Activated T-cell treated with anti-CD3 and anti-CD28 coated beads, Interleukin-2, amount 50 U/mL, for 24 hours (primary cell): ENCODE results near the gene PLCXD3.

Source experiments
- DNase-seq: peaks from one replicate; pipeline ENCODE4 v3.0.0-alpha.2; 2020
- H3K27ac Mint-ChIP-seq: 2 replicates; pipeline ENCODE4 v1.8.0; 2020; ENCODE audit warnings: mild to moderate bottlenecking, mixed read lengths
- H3K27me3 Mint-ChIP-seq: 2 replicates; pipeline ENCODE4 v1.8.0; 2020; ENCODE audit warnings: mixed read lengths
- H3K36me3 Mint-ChIP-seq: 2 replicates; pipeline ENCODE4 v1.8.0; 2020; ENCODE audit warnings: low read depth, mixed read lengths
- H3K4me1 Mint-ChIP-seq: 2 replicates; pipeline ENCODE4 v1.8.0; 2020; ENCODE audit warnings: low read depth, mixed read lengths
- H3K4me3 Mint-ChIP-seq: 2 replicates; pipeline ENCODE4 v1.8.0; 2020; ENCODE audit warnings: mild to moderate bottlenecking, moderate library complexity, mixed read lengths
- H3K9me3 Mint-ChIP-seq: 2 replicates; pipeline ENCODE4 v1.8.0; 2020; ENCODE audit warnings: mixed read lengths

Gene PLCXD3

DNA sequence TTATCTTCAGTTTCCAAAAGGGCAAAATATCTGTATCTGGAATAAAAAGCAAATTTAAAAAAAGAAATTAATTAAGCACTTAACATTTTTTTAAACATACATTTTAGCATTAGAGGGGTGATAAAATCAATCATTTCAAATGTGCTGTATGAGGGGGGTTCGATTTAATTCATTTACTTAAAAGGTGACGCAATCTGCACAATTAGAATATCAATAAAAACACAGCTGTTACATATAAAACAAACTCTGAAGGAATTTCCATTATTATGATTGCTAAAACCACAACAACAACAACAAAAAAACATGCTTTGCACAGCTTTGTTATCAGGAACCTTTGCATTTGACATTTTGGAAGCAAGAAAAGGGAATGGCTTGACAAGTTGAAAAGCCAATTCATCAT is 225.5 kb downstream of the PLCXD3 start:
- H3K4me1 Mint-ChIP-seq, result peaks cover 7% of the 10 kb centered on the region
- no peak overlapping the region for H3K4me3 Mint-ChIP-seq
- H3K27me3 Mint-ChIP-seq, result no peaks in the 10 kb centered on the region
- DNase-seq, result no peak
- no peak overlapping the region for H3K27ac Mint-ChIP-seq
- no peaks in the 10 kb centered on the region for H3K36me3 Mint-ChIP-seq
- H3K9me3 Mint-ChIP-seq, result no peaks in the 10 kb centered on the region

- Mint-ChIP-seq H3K4me3 (no peak overlapping the region), H3K27me3 (no peaks in the 10 kb centered on the region), H3K27ac (no peak overlapping the region), H3K9me3 (no peaks in the 10 kb centered on the region), H3K4me1 (peaks cover 7% of the 10 kb centered on the region), H3K36me3 (no peaks in the 10 kb centered on the region)
- no peak for DNase-seq
Observed at GRCh38 chr5:41281215-41281810, 229.1 kb downstream of the PLCXD3 start.

GRCh38 chr5:41279040-41279439 is 231.4 kb downstream of the PLCXD3 start:
- no peak overlapping the region for H3K4me3 Mint-ChIP-seq
- H3K4me1 Mint-ChIP-seq, result peaks cover 7% of the 10 kb centered on the region
- H3K27me3 Mint-ChIP-seq, result no peaks in the 10 kb centered on the region
- H3K9me3 Mint-ChIP-seq, result no peaks in the 10 kb centered on the region
- H3K27ac Mint-ChIP-seq, result no peak overlapping the region
- DNase-seq, result no peak
- H3K36me3 Mint-ChIP-seq, result no peaks in the 10 kb centered on the region

DNA sequence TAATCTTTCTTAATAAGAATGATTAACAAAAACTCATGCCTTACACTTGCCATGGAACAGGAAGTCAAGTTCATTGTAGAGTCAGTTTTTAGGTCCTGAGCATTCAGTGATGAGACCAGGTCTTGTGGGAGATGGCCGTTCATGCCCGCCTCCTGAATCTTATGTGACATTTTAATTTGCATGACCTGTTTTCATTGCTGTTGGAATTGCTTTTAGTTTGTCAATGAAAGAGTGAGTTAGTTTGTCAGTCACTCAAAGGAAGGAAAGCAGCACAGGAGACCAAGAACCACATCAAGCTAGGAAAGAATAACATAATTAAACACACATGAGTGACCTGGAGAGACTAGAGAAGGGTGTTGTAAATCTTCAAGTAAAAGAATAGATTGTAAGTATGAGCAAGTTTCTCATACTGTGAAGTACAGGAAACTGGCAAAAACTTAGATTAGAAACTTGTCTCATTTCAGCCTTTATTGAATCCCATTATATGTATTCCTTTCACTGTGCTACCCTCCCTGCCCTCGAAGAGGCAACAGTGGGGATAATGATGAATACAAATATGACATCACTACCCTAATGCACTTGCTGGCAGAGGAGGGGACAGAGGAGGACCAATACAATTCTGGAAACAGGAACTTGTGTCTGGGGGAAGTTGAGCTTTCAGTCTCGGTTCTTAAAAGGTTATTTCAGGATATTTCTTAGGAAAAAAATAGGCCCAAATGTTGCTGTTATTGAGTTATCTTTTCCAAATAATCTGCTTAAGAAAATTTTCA is 232.7 kb downstream of the PLCXD3 start:
- no peak for DNase-seq
- Mint-ChIP-seq H3K36me3 (no peaks in the 10 kb centered on the region), H3K4me3 (no peak overlapping the region), H3K27me3 (no peaks in the 10 kb centered on the region), H3K27ac (no peak overlapping the region), H3K9me3 (no peaks in the 10 kb centered on the region), H3K4me1 (peaks cover 7% of the 10 kb centered on the region)

DNA sequence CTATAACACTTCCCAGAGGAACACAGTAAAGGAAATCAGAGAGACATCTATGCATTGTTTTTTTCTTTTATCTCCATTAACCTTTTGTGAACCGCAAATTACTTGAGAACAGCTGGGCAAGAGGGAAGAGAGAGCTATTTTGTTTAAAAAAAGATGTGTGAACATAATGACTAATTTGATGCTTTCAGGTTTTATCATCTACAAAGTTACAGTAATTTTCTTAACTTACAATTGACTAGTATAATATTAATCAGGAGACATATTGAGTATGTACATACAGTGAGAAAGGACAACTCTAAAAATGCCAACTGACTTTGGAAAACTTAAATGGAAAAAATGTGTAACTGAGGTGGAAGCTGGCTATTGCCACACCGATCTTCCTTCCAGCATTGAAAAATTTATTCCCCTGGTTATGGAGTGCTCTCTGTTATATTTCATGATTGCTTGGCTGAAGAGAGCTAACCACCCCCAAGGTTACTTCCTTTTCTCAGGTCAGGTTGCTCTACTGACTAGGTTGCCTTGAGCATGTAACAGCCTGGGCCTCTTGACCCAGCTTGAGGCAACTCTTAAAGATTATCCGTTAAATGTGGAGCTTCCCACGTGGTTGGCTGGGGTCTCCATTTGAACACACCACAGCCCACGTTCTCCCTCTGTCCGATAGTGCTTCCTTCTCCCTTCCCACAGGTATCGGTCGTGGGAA is 234.4 kb downstream of the PLCXD3 start:
- H3K9me3 Mint-ChIP-seq, result no peaks in the 10 kb centered on the region
- H3K27me3 Mint-ChIP-seq, result no peaks in the 10 kb centered on the region
- H3K36me3 Mint-ChIP-seq, result no peaks in the 10 kb centered on the region
- no peak overlapping the region for H3K4me3 Mint-ChIP-seq
- no peaks in the 10 kb centered on the region for H3K4me1 Mint-ChIP-seq
- no peak for DNase-seq
- no peak overlapping the region for H3K27ac Mint-ChIP-seq

GRCh38 chr5:41270423-41271251 is 239.8 kb downstream of the PLCXD3 start:
- H3K36me3 Mint-ChIP-seq, result no peaks in the 10 kb centered on the region
- H3K27ac Mint-ChIP-seq, result no peak overlapping the region
- DNase-seq, result no peak
- no peaks in the 10 kb centered on the region for H3K9me3 Mint-ChIP-seq
- H3K4me3 Mint-ChIP-seq, result no peak overlapping the region
- peaks cover 1% of the 10 kb centered on the region for H3K4me1 Mint-ChIP-seq
- H3K27me3 Mint-ChIP-seq, result no peaks in the 10 kb centered on the region

DNA sequence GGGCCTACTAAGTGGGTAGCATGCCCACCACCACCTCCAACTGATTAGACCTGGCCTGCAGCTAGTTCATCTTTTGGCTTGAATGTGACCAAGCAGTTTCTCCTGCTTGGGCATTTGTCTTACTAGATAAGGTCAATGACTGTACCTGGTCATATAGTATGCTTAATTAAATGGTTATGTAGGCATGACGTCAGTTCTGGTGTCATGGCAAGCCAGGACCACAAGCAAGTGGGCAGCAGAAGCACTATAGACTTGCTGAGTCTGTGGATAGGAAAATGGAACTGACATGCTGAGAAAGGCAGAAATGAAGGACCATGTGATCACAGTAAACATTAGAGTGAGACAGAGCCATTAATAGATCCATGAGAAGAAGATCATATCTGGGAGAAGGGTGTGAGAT is 241.5 kb downstream of the PLCXD3 start:
- Mint-ChIP-seq H3K27me3 (no peaks in the 10 kb centered on the region), H3K9me3 (no peaks in the 10 kb centered on the region), H3K36me3 (no peaks in the 10 kb centered on the region), H3K4me1 (peaks cover 1% of the 10 kb centered on the region), H3K4me3 (no peak overlapping the region), H3K27ac (no peak overlapping the region)
- no peak for DNase-seq

GRCh38 chr5:41266377-41266776 is 244.0 kb downstream of the PLCXD3 start:
- Mint-ChIP-seq H3K4me1 (peaks cover 1% of the 10 kb centered on the region), H3K4me3 (no peak overlapping the region), H3K9me3 (no peaks in the 10 kb centered on the region), H3K36me3 (no peaks in the 10 kb centered on the region), H3K27ac (no peak overlapping the region), H3K27me3 (peaks cover 3% of the 10 kb centered on the region)
- DNase-seq, result no peak

DNA sequence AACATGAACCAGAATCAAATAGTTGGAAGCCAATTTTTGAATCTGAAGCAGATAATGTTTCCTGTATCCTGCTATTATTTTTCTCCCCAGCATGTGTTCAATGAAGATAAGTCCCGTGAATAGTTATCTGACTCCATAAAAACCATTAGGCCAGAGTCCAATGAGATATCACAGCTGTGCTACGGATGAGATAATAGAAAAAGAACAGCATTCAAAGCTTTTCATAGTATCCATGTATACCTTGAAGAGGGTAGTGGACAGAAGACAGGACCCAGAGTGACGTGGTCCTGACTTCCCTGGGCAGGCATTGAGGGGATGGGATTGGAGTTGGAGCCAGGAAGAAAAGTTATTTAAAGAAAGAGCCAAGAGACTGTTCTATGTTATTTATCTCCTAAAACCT is 246.4 kb downstream of the PLCXD3 start:
- H3K4me3 Mint-ChIP-seq, result no peak overlapping the region
- no peaks in the 10 kb centered on the region for H3K4me1 Mint-ChIP-seq
- H3K9me3 Mint-ChIP-seq, result no peaks in the 10 kb centered on the region
- no peaks in the 10 kb centered on the region for H3K36me3 Mint-ChIP-seq
- H3K27ac Mint-ChIP-seq, result no peak overlapping the region
- no peak for DNase-seq
- peaks cover 3% of the 10 kb centered on the region for H3K27me3 Mint-ChIP-seq

DNA sequence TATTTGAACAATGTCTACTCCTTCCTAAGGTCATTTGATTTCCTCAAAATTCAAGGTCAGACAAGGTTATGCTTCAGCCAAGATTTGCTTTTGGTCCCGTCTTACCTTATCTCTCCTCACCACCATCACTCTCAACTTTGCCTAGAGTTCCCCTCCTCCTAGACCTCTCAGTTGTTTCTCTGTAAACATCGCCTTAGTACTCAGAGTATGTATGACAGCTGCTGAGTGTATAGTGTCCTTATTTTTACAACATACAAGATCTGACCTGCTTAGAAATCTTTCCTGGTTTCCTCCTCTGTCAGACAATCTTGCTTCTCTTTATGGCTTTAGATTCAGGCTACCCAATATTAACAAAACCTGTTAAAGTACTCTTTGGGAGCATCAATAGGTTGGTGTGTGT is 247.1 kb downstream of the PLCXD3 start:
- no peak for DNase-seq
- H3K4me1 Mint-ChIP-seq, result no peaks in the 10 kb centered on the region
- no peak overlapping the region for H3K4me3 Mint-ChIP-seq
- H3K27ac Mint-ChIP-seq, result no peak overlapping the region
- no peaks in the 10 kb centered on the region for H3K9me3 Mint-ChIP-seq
- peaks cover 3% of the 10 kb centered on the region for H3K27me3 Mint-ChIP-seq
- H3K36me3 Mint-ChIP-seq, result no peaks in the 10 kb centered on the region
